Left ventricle myocardium inferior (tissue), 1 donor: ENCODE data around the gene UMOD. TPM values are rescaled to one million over a fixed set of nuclear protein-coding genes. Genes with fewer than 3 reads are reported as not detected.

Experiments
- DNase-seq: peaks from one replicate; pipeline ENCODE4 v3.0.0-alpha.2; 2020
- H3K27ac ChIP-seq: fragments of 200-600 bp; replicated peaks from 2 replicates; pipeline ENCODE4 v1.8.0; 2021
- H3K27me3 ChIP-seq: fragments of 200-600 bp; 2 replicates; pipeline ENCODE4 v1.8.0; 2021; ENCODE audit warnings: low read depth
- H3K36me3 ChIP-seq: fragments of 200-600 bp; 2 replicates; pipeline ENCODE4 v1.8.0; 2021
- H3K4me1 ChIP-seq: fragments of 200-600 bp; 2 replicates; pipeline ENCODE4 v1.8.0; 2021
- H3K4me3 ChIP-seq: fragments of 200-600 bp; 2 replicates; pipeline ENCODE4 v1.8.0; 2021; ENCODE audit warnings: mild to moderate bottlenecking, moderate library complexity
- H3K9me3 ChIP-seq: fragments of 200-600 bp; replicated peaks from 2 replicates; pipeline ENCODE4 v1.8.0; 2021
- CTCF ChIP-seq: fragments of 200-600 bp; IDR thresholded peaks from 2 replicates; pipeline ENCODE4 v1.8.0; 2021; ENCODE audit warnings: antibody characterized with exemption, mild to moderate bottlenecking, borderline replicate concordance
- intact Hi-C: fragments of 100-400 bp; cut with micrococcal nuclease; formaldehyde crosslinking; loops from one replicate; pipeline ENCODE4 v1.11.0; 2022
- total RNA-seq: library from RNA; stranded (reverse); fragmentation: NEBNext Ultra II Directional; extraction: Animal tissue kit (Norgen Biotek cat#: 25700); gene quantifications from one replicate; pipeline ENCODE4 v1.2.1, GENCODE V29; 2021
- donor health status: DM: no; HTN: yes; CAD: no; lungs with severe emphysema.

The UMOD gene
- total RNA-seq, 1 donor from 2014 or later: not detected

GRCh38 chr16:20359997-20360396, 7.5 kb upstream of the UMOD start:
- DNase-seq: no peak
- no peak for TF ChIP-seq CTCF
- Histone ChIP-seq H3K36me3 (no peaks in the 10 kb centered on the region), H3K27me3 (peaks cover 64% of the 10 kb centered on the region), H3K4me1 (no peaks in the 10 kb centered on the region), H3K27ac (no peak overlapping the region), H3K4me3 (no peak overlapping the region), H3K9me3 (peaks cover 3% of the 10 kb centered on the region)
- intact Hi-C loops: no loop called here

- intact Hi-C loops: no loop called here
- no peak for DNase-seq
- H3K27ac ChIP-seq: no peak overlapping the region
- H3K9me3 ChIP-seq: no peaks in the 10 kb centered on the region
- no peaks in the 10 kb centered on the region for H3K36me3 ChIP-seq
- no peak for TF ChIP-seq CTCF
- no peak overlapping the region for H3K4me3 ChIP-seq
- no peaks in the 10 kb centered on the region for H3K4me1 ChIP-seq
- H3K27me3 ChIP-seq: peaks cover 73% of the 10 kb centered on the region
These were observed 2.7 kb upstream of the UMOD start for GRCh38 chr16:20355114-20355782.

DNA sequence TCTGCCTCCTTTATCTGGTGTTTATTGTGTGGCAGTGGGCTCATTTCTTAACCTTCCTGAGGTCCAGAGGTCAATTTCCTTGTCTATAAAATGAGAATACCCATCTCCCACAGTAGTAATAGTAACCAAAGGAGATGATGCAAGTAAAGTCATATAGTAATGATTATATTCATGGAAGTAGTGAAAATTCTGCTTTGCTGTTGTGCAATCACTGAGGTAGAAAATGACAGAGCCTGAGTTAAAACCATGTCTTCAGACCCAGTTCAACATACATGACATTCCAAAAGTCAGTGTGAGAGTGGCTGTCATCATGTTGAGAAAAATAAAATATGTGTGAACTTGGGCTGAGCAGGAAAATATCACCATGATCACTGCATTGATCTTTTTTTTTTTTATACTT, 864 bp upstream of the UMOD start:
- Histone ChIP-seq H3K27me3 (peaks cover 86% of the 10 kb centered on the region), H3K27ac (no peak overlapping the region), H3K4me1 (no peaks in the 10 kb centered on the region), H3K4me3 (no peak overlapping the region), H3K9me3 (no peaks in the 10 kb centered on the region), H3K36me3 (no peaks in the 10 kb centered on the region)
- DNase-seq: no peak
- no peak for TF ChIP-seq CTCF
- intact Hi-C loops: no loop called here

GRCh38 chr16:20349615-20350014, 2.9 kb downstream of the UMOD start:
- intact Hi-C loops: no loop called here
- Histone ChIP-seq H3K4me1 (no peaks in the 10 kb centered on the region), H3K27ac (no peak overlapping the region), H3K9me3 (no peaks in the 10 kb centered on the region), H3K27me3 (peaks cover 79% of the 10 kb centered on the region), H3K36me3 (no peaks in the 10 kb centered on the region), H3K4me3 (no peak overlapping the region)
- no peak for TF ChIP-seq CTCF
- DNase-seq: no peak

GRCh38 chr16:20348365-20349185, 3.9 kb downstream of the UMOD start:
- H3K4me3 ChIP-seq: no peak overlapping the region
- no peaks in the 10 kb centered on the region for H3K9me3 ChIP-seq
- TF ChIP-seq CTCF: no peak
- intact Hi-C loops: no loop called here
- H3K27ac ChIP-seq: no peak overlapping the region
- no peaks in the 10 kb centered on the region for H3K4me1 ChIP-seq
- H3K27me3 ChIP-seq: peaks cover 72% of the 10 kb centered on the region
- no peak for DNase-seq
- no peaks in the 10 kb centered on the region for H3K36me3 ChIP-seq
